GM21515 (cell line): ENCODE measurements around the gene WASF2.

Source experiments
- ATAC-seq: cut with Tn5 transposase; IDR thresholded peaks from one replicate; pipeline ENCODE4 v1.9.1; 2021; ENCODE audit not compliant: unreplicated experiment

Gene WASF2

GRCh38 chr1:27361044-27361402 lies 128.9 kb downstream of the WASF2 start:
- no peak for ATAC-seq

- ATAC-seq, result no peak
These were observed 129.6 kb downstream of the WASF2 start for GRCh38 chr1:27360159-27361043.

GRCh38 chr1:27359822-27360158 lies 130.2 kb downstream of the WASF2 start:
- no peak for ATAC-seq

GRCh38 chr1:27358928-27359313 lies 131.0 kb downstream of the WASF2 start:
- ATAC-seq, result no peak

GRCh38 chr1:27358038-27358927 lies 131.7 kb downstream of the WASF2 start:
- ATAC-seq, result no peak

GRCh38 chr1:27357281-27358037 lies 132.5 kb downstream of the WASF2 start:
- no peak for ATAC-seq

GRCh38 chr1:27356619-27357280 lies 133.2 kb downstream of the WASF2 start:
- no peak for ATAC-seq

GRCh38 chr1:27356277-27356618 lies 133.7 kb downstream of the WASF2 start:
- ATAC-seq, result no peak

GRCh38 chr1:27355683-27356082 lies 134.3 kb downstream of the WASF2 start:
- no peak for ATAC-seq
